Measurements from ENCODE around the gene MDFI.

DNA sequence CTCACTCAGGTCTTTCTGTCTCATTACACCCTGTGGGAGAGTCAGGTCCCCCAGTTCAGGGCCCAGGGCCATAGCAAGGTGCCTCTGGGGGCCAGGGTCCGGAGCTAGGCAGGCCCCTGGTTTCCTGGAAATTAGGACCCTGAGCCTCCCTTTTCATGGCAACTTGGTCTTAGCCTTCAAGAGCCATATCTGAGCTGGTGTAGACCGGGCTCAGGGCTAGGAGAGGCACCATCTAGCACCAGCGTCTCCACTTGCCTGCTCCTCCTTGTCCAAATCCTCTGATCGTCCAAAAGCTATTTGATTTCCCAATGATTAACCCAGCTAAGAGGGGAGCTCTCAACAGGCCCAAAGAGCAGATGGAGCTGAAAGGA is 5.6 kb downstream of the MDFI start:
- TF ChIP-seq, protein P1, sequence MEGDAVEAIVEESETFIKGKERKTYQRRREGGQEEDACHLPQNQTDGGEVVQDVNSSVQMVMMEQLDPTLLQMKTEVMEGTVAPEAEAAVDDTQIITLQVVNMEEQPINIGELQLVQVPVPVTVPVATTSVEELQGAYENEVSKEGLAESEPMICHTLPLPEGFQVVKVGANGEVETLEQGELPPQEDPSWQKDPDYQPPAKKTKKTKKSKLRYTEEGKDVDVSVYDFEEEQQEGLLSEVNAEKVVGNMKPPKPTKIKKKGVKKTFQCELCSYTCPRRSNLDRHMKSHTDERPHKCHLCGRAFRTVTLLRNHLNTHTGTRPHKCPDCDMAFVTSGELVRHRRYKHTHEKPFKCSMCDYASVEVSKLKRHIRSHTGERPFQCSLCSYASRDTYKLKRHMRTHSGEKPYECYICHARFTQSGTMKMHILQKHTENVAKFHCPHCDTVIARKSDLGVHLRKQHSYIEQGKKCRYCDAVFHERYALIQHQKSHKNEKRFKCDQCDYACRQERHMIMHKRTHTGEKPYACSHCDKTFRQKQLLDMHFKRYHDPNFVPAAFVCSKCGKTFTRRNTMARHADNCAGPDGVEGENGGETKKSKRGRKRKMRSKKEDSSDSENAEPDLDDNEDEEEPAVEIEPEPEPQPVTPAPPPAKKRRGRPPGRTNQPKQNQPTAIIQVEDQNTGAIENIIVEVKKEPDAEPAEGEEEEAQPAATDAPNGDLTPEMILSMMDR (IDR thresholded peaks at IDR 0.05 in 4 of 5, conservative IDR thresholded peaks at IDR 0.05 in 1 of 5) = no peak
- no peak for TF ChIP-seq POLR2A (IDR thresholded peaks at IDR 0.05)
